Measurements from ENCODE around the gene ARNT2. TPM values are rescaled to one million over a fixed set of nuclear protein-coding genes. Genes with fewer than 3 reads are reported as not detected.

ARNT2 gene
- total and polyA plus RNA-seq, 10 of the 15 experiments (the other 5 are each of a cell fraction or from before 2014, with no cell fraction given), result 0.07 to 0.49 (median 0.09) TPM; not detected in 6

- RAD21 ChIA-PET (ENCODE audit: unreplicated experiment), result no interaction called here
- WGBS (ENCODE audit: insufficient coverage, insufficient replicate concordance, low lambda C conversion rate, missing lambda C conversion rate), result 64% methylated on average over 1 of the region's 1 CpG
- no peaks in the 10 kb centered on the region for H3K27me3 ChIP-seq (replicated peaks in 1 of 2; ENCODE audit: control insufficient read depth in 2 of 2, insufficient read depth in 2 of 2, low read length in 1 of 2)
- DNase-seq (ENCODE audit: low read depth, low spot score), result no peak
- CTCF ChIA-PET, result interaction anchor here (0.6 kb wide), 1 partner anchor 616 kb away, joined by 3 read pairs; no protein-coding TSS in a partner anchor
- intact Hi-C loops (cut with micrococcal nuclease; ENCODE audit: unreplicated experiment), result no loop called here
- no peak overlapping the region for H2AFZ ChIP-seq (ENCODE audit: control insufficient read depth, low read depth, low read length)
- no peaks in the 10 kb centered on the region for H3K9me3 ChIP-seq (replicated peaks; ENCODE audit: control insufficient read depth, insufficient read depth, low read length)
- no peaks in the 10 kb centered on the region for H3K79me2 ChIP-seq (ENCODE audit: control insufficient read depth, insufficient read depth, low read length)
- POLR2A ChIA-PET, result no interaction called here
- no peak overlapping the region for H3K27ac ChIP-seq (ENCODE audit: control insufficient read depth, insufficient read depth)
- no peaks in the 10 kb centered on the region for H3K36me3 ChIP-seq (ENCODE audit: control insufficient read depth in 2 of 2, insufficient read depth in 2 of 2, low read length in 1 of 2)
- no TSS peak for BruUV-seq (replicated peaks)
- no peak overlapping the region for H3K4me2 ChIP-seq (ENCODE audit: control insufficient read depth, insufficient read depth)
- no peaks in the 10 kb centered on the region for H4K20me1 ChIP-seq (ENCODE audit: control insufficient read depth, insufficient read depth)
- in situ Hi-C loops (cut with MboI), result no loop called here
- TF ChIP-seq ATF2 (IDR thresholded peaks at IDR 0.05; ENCODE audit: low read length), result no peak
- TF ChIP-seq SUZ12 (IDR thresholded peaks at IDR 0.05; ENCODE audit: unreplicated experiment), result no peak
- TF ChIP-seq PBX3 (IDR thresholded peaks at IDR 0.05; ENCODE audit: insufficient replicate concordance, low read depth, low read length), result no peak
- TF ChIP-seq FOXM1 (IDR thresholded peaks at IDR 0.05; ENCODE audit: low read depth, low read length), result no peak
- TF ChIP-seq HDGF (IDR thresholded peaks at IDR 0.05), result no peak
- TF ChIP-seq NKRF (conservative IDR thresholded peaks at IDR 0.05), result no peak
- no peak for TF ChIP-seq YY1 (IDR thresholded peaks at IDR 0.05; ENCODE audit: low read depth, low read length)
- TF ChIP-seq DPF2 (IDR thresholded peaks at IDR 0.05), result no peak
- TF ChIP-seq PAX5 (IDR thresholded peaks at IDR 0.05; ENCODE audit: borderline replicate concordance, low read depth, low read length), result no peak
- no peak for TF ChIP-seq NFYA (IDR thresholded peaks at IDR 0.05; ENCODE audit: borderline replicate concordance, low read depth, low read length)
- no peak for TF ChIP-seq TCF7 (IDR thresholded peaks at IDR 0.05; ENCODE audit: borderline replicate concordance)
- TF ChIP-seq SKIL (IDR thresholded peaks at IDR 0.05; ENCODE audit: low read depth, poor library complexity, severe bottlenecking), result no peak
- no peak for TF ChIP-seq MYB (IDR thresholded peaks at IDR 0.05; ENCODE audit: borderline replicate concordance, low read depth, low read length)
- TF ChIP-seq LARP7 (IDR thresholded peaks at IDR 0.05), result no peak
- H3K4me1 ChIP-seq (ENCODE audit: control insufficient read depth, insufficient read depth, low read length), result no peaks in the 10 kb centered on the region
- no peak for FAIRE-seq
- H3K4me3 ChIP-seq, result no peak overlapping the region
- no peak overlapping the region for H3K9ac ChIP-seq (ENCODE audit: control insufficient read depth, insufficient read depth, low read length)
- no peak for ATAC-seq
- SMC1A ChIA-PET (ENCODE audit: uncharacterized antibody, unreplicated experiment), result no interaction called here
These were observed 114.3 kb downstream of the ARNT2 start for GRCh38 chr15:80518522-80518921.

Measured in GM12878 (cell line).